NCI-H748 treated with DMSO at 0.1 percent for 48 hours (cell line): ENCODE measurements around the gene OVOL3.
"Not testable (repeated sequence)": the region's sequence is repeated elsewhere in the genome, so short reads cannot be mapped to it uniquely, and the experiment has no call there.

ENCODE experiments used
- DNase-seq: peaks from one replicate; lab custom pipeline; 2025; lab: John Stamatoyannopoulos, UW

The OVOL3 gene

GRCh38 chr19:36134867-36135266 lies 23.9 kb downstream of the OVOL3 start:
- DNase-seq: not testable (repeated sequence)

- no peak for DNase-seq
Observed at GRCh38 chr19:36136964-36137686, 26.2 kb downstream of the OVOL3 start.

- DNase-seq: no peak
Observed at GRCh38 chr19:36139120-36139472, 28.2 kb downstream of the OVOL3 start.

- DNase-seq: peak; percentile 95
Observed at GRCh38 chr19:36139473-36140303, 28.7 kb downstream of the OVOL3 start, which contains the start of gene CAPNS1. TSS of gene CAPNS1 (plus strand) at chr19:36140066. CDS start at chr19:36141012, 946 bp downstream.

DNA sequence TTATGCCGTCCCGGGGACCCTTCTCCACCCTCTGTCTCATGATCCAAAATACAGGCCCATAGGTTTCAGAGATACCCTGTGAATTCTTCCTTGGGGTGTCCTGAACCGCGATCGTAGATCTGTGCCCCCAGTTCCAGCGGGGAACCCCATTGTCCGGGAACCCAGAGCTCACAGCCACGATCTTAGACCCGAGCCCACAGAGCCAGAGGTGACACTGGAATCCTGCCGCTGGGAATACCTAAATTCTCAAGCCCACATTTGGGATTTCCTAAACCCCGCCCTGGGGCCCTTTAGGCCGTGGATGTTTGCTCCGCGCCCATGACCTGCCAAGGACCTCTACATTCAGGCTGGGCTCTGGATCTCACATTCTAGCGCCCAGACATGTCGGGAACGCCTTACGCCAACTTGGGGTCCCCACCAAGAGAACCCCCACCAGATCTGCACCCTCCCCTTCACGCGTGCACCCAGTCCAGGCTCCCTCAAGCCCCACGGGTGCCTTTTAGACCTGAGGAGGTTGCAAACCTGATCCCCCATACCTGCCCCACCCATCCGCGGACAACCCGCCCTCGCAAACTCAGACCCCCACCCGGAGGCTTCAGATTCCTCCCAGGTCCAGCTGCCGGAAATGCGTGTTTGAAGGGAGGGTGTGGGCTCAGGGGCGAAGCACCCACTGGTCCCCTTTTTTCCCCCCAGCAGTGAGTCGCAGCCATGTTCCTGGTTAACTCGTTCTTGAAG lies 29.5 kb downstream of the OVOL3 start:
- DNase-seq: peak; percentile 88

DNA sequence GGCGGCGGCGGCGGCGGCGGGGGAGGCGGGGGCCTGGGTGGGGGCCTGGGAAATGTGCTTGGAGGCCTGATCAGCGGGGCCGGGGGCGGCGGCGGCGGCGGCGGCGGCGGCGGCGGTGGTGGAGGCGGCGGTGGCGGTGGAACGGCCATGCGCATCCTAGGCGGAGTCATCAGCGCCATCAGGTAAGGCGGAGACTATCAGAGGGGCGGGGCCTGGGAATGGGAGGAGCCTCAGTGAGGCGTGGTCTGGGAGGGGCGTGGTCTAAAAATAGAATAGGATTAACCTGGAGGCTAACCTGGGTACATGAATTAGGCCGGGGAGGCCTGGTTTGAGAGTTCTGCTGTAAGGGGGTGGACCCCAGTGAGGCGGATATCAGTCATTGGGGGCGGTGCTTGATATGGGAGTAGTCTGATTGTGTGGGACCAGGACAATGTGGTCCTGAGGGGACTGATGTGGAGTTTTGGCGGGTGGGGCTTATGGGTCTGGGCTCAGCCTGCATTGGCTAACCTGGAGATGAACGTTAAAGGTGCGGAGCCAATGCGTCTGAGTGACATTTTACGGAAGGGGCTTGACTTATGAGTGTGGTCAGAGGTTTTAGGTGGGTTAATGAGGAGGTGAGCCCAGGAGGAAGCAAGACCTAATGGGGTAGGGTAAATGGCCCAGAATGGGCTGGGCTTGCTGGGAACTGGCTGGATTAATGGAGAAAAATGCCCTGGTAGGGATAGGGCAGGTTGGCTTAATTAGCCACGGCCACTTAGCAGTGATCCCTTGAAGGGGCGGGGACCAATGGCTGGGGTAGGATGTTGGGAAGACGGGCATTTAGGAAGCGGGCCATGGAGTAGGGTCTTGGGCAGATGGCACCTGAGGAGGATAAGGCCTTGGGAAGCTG lies 30.3 kb downstream of the OVOL3 start:
- peak; percentile 91 for DNase-seq

- DNase-seq: no peak
Observed at GRCh38 chr19:36142046-36142445, 31.1 kb downstream of the OVOL3 start.

DNA sequence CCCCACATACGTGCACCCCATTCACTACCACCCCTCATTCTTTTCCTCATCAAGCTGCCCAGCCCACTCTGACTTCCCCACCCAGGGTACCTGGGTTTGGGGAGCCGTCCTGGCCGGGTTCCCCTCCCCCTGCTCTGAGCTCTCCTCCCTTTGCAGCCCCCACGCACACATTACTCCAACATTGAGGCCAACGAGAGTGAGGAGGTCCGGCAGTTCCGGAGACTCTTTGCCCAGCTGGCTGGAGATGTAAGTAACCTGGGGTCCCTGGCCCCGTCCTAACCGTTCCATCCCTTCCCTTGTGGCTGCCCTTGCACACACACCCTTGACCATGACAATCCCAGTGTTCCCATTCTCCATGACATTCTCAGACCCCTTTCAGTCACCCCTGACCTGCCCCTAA lies 31.6 kb downstream of the OVOL3 start:
- no peak for DNase-seq

DNA sequence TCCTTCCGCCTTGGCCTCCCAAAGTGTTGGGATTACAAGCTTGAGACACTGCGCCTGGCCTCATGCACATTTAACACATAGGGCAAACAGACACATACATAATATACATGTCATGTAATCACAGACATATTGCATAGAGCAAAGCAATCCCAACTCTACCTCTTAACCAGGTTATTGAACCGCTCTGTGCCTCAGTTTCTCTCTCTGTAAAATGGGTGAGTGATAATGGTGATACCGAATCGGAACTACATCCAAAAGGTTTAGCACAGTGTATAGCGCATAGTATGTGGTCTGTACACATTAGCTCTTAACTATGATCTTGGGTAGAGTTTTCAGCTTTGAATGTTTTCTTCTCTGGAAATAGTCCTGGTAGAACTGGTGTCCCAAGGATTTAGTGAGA lies 33.7 kb downstream of the OVOL3 start:
- DNase-seq: no peak

GRCh38 chr19:36149673-36150406 lies 38.9 kb downstream of the OVOL3 start:
- no peak for DNase-seq

- no peak for DNase-seq
Observed at GRCh38 chr19:36150586-36150985, 39.6 kb downstream of the OVOL3 start.

DNA sequence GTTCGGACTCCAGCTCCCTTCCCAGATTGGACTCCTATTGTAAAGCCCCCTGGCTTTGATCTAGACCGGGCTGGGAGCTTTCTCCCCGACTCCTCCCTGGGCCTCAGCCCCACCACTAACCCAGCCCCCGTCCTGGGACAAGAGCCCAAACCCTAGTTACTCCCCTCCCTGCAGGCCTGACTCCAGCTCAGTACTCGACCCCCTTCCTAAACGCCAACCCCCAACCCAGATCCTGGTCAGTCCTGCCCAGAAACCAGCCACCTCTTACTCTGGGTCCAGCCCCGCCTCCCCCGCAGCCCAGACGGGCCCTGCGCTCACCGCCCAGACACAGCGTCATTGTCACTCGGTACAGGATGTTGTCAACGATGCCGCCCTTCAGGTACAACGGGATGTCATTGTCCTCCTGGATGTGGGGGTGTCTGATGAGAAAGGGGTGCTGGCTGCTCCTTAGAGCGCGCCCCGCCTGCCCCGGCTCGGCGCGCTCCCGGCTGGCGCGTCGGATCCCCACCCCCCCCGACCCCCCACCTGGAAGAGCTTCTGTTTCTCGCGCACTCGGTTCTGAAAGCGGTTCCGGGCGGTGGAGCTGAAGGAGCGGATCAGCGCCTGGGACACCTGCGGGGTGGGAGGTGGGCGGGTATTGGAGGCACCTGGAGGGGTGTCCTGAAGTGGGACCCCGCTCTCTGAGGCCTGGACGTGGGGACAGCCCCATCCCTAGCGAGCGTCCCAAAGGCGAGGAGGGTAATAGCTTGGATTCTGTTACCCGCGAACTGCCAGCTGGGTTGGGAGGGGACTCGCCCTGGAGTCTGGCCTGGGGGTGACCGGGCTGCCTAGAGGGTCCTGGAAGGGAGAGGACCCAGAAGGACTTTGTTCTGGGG lies 40.4 kb downstream of the OVOL3 start:
- DNase-seq: no peak

DNA sequence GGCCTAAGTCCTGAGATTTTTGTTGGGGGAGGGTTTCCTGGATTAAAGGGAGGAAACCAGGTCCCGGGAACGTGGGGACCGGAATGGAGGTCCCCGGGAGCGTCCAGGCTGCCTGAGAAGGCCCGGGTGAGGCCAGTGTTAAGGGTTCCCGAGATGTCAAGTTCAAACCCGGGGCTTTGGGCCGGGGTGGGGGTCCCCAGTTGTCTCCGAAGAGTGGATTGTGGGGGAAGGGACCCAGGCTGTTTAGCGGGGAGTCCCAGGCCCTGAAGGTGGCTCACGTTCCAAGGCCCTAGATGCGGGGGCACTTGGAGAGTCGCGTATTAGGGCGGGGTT lies 41.0 kb downstream of the OVOL3 start:
- no peak for DNase-seq

GRCh38 chr19:36152352-36153091 lies 41.6 kb downstream of the OVOL3 start, which contains the start of gene COX7A1:
TSS of gene COX7A1 (minus strand) at chr19:36152447. CDS start at chr19:36152407, 40 bp downstream.
- DNase-seq: no peak

GRCh38 chr19:36153126-36153525 lies 42.2 kb downstream of the OVOL3 start:
- DNase-seq: no peak

- no peak for DNase-seq
Observed at GRCh38 chr19:36160821-36161596, 50.1 kb downstream of the OVOL3 start.
